GM18499 (cell line): ENCODE data around the gene OBSL1.

ENCODE experiments used
- ATAC-seq: cut with Tn5 transposase; IDR thresholded peaks from one replicate; pipeline ENCODE4 v1.9.1; 2021; ENCODE audit warnings: moderate number of reproducible peaks; ENCODE audit not compliant: insufficient read depth, unreplicated experiment

OBSL1 gene

GRCh38 chr2:219552382-219553167, 18.8 kb downstream of the OBSL1 start:
- ATAC-seq: peak; percentile 66

- ATAC-seq: peak; percentile 6
Observed at GRCh38 chr2:219551441-219552381, 19.6 kb downstream of the OBSL1 start.

GRCh38 chr2:219549619-219550018, 21.7 kb downstream of the OBSL1 start:
- no peak for ATAC-seq

- no peak for ATAC-seq
Observed at GRCh38 chr2:219548990-219549389, 22.3 kb downstream of the OBSL1 start.

GRCh38 chr2:219547621-219548020, 23.7 kb downstream of the OBSL1 start:
- no peak for ATAC-seq

- no peak for ATAC-seq
Observed at GRCh38 chr2:219545943-219546352, 25.4 kb downstream of the OBSL1 start.

- no peak for ATAC-seq
Observed at GRCh38 chr2:219545295-219545942, 25.9 kb downstream of the OBSL1 start.

GRCh38 chr2:219544567-219544966, 26.8 kb downstream of the OBSL1 start:
- no peak for ATAC-seq

GRCh38 chr2:219543596-219544358, 27.6 kb downstream of the OBSL1 start, which contains the start of the genes CHPF and TMEM198:
Gene CHPF, minus strand, starts transcription at chr2:219543809. Its CDS starts 271 bp downstream, at chr2:219543538.
Gene TMEM198, plus strand, starts transcription at chr2:219544028. Its CDS starts 700 bp downstream, at chr2:219544728.
- peak; percentile 47 for ATAC-seq

- peak; percentile 4 for ATAC-seq
Observed at GRCh38 chr2:219542931-219543595, 28.3 kb downstream of the OBSL1 start.

- ATAC-seq: peak; percentile 46
Observed at GRCh38 chr2:219541611-219542180, 29.6 kb downstream of the OBSL1 start.

GRCh38 chr2:219540784-219541504, 30.4 kb downstream of the OBSL1 start:
- no peak for ATAC-seq

- no peak for ATAC-seq
Observed at GRCh38 chr2:219539926-219540678, 31.2 kb downstream of the OBSL1 start.

GRCh38 chr2:219538956-219539788, 32.2 kb downstream of the OBSL1 start:
- no peak for ATAC-seq

GRCh38 chr2:219538504-219538951, 32.8 kb downstream of the OBSL1 start:
- ATAC-seq: no peak

- ATAC-seq: no peak
Observed at GRCh38 chr2:219537657-219538488, 33.5 kb downstream of the OBSL1 start.
